ENCODE measurements around the gene MAP1B.

GRCh38 chr5:72129725-72130124 lies 22.4 kb downstream of the MAP1B start:
- TF ChIP-seq CTCF (IDR thresholded peaks at IDR 0.05; ENCODE audit: poor library complexity) (no peak), EZH2 (IDR thresholded peaks at IDR 0.05; ENCODE audit: borderline replicate concordance) (no peak)

Data from hepatocyte (in vitro differentiated cells).